Colonic mucosa (tissue), 4 donors: ENCODE measurements around the gene TMEM175. TPM values are rescaled to one million over a fixed set of nuclear protein-coding genes. Genes with fewer than 3 reads are reported as not detected.
A peak's percentile ranks its signal among the peaks of the same experiment; 100 is the strongest.
"Not testable (repeated sequence)": the region's sequence is repeated elsewhere in the genome, so short reads cannot be mapped to it uniquely, and the experiment has no call there.

ENCODE experiments used
- DNase-seq: peaks from one replicate; pipeline ENCODE4 v3.0.0-alpha.2; 2020
- H3K27ac ChIP-seq: fragments of 200-600 bp; one replicate; pipeline ENCODE4 v1.8.0; 2021
- H3K27me3 ChIP-seq: fragments of 200-600 bp; one replicate; pipeline ENCODE4 v1.8.0; 2021
- H3K36me3 ChIP-seq: fragments of 200-600 bp; one replicate; pipeline ENCODE4 v1.8.0; 2021
- H3K4me1 ChIP-seq: fragments of 200-600 bp; one replicate; pipeline ENCODE4 v1.8.0; 2021; ENCODE audit warnings: mild to moderate bottlenecking
- H3K4me3 ChIP-seq: fragments of 200-600 bp; one replicate; pipeline ENCODE4 v1.8.0; 2021
- H3K9ac ChIP-seq, 2 donors: one replicate each; pipeline ENCODE4 v1.7.0; 2013; ENCODE audit warnings: control low read depth in 2 of 2, low read depth in 2 of 2, low read length in 2 of 2
- H3K9me3 ChIP-seq: fragments of 200-600 bp; one replicate; pipeline ENCODE4 v1.8.0; 2021
- CTCF ChIP-seq: fragments of 200-600 bp; IDR thresholded peaks from one replicate; pipeline ENCODE4 v1.8.0; 2022; ENCODE audit warnings: antibody characterized with exemption, mild to moderate bottlenecking
- intact Hi-C: fragments of 100-400 bp; cut with DNase I; formaldehyde crosslinking; loops from one replicate; pipeline ENCODE4 v1.14.1; 2022
- total RNA-seq, 2 donors: library from RNA; stranded (reverse); fragmentation: NEBNext Ultra II Directional in 1 of 2; extraction: Animal tissue kit (Norgen Biotek cat#: 25700) in 1 of 2; gene quantifications; one replicate each; pipeline ENCODE4 v1.2.1, GENCODE V29; 2021
- donor health status: healthy.
- donor health status: DM: no; HTN: no; CAD: no.
- donor health status: DM: no; HTN: no; CAD: no.

TMEM175 gene
- total RNA-seq, 2 donors from 2014 or later: 17.7 to 30.2 TPM

DNA sequence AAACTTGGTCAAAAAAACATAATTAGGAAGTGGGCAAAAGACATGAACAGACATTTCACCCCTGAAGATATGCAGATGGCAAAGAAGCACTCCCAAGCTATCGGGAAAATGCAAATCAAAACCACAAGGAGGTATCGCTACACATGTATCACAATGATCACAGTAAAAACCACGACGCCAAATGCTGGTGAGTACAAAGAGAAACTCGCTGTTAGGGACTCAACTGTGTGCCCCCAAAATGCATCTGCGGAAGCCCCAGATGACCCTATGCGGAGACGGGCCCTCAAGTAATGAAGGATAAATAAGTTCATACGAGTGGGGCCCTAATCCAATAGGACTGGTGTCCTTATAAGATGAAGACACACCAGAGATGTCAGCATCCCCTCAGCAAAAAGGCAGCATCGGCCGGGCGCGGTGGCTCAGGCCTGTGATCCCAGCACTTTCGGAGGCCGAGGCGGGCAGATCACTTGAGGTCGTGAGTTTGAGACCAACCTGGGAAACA lies 10.4 kb upstream of the TMEM175 start:
- no peaks in the 10 kb centered on the region for H3K4me1 ChIP-seq
- no peak for DNase-seq
- intact Hi-C loops: no loop called here
- H3K9ac ChIP-seq: no peak overlapping the region
- no peaks in the 10 kb centered on the region for H3K27me3 ChIP-seq
- no peak overlapping the region for H3K27ac ChIP-seq
- H3K4me3 ChIP-seq: no peak overlapping the region
- no peaks in the 10 kb centered on the region for H3K9me3 ChIP-seq
- H3K36me3 ChIP-seq: no peaks in the 10 kb centered on the region
- TF ChIP-seq CTCF: no peak

DNA sequence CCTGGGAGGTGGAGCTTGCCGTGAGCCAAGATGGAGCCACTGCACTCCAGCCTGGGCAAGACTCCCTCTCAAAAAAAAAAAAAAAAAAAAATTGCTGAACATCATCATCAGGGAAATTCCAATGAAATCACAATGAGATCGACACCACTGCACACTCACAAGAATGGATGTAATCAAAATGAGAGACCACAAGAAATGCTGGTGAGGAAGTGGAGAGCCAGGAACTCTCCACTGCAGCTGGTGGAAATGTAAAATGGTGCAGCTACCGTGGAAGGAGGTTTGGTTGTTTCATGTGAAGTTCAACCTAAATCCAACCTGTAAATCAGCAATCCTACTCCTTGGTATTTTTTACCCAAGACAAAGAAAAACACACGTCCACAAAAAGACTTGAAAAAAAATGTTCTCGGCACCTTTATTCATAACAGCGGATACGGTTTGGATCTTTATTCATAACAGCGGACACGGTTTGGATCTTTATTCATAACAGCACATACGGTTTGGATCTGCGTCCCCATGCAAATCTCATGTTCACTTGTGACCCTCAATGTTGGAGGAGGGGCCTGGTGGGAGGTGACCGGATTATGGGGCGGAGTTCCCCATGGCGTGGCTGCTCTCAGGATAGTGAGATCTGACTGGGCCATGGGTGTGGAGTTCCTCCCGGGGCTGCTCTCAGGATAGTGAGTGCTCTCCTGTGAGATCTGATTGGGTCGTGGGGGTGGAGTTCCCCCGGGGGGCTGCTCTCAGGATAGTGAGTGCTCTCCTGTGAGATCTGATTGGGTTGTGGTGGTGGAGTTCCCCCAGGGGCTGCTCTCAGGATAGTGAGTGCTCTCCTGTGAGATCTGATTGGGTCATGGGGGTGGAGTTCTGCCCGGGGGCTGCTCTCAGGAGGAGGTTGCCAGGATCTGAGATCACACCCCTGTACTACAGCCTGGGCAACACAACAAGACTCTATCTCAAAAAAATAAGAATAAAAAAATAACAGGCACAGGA lies 7.9 kb upstream of the TMEM175 start:
- no peak for TF ChIP-seq CTCF
- intact Hi-C loops: no loop called here
- Histone ChIP-seq H3K4me3 (no peak overlapping the region), H3K4me1 (no peaks in the 10 kb centered on the region), H3K36me3 (no peaks in the 10 kb centered on the region), H3K27ac (no peak overlapping the region), H3K27me3 (no peaks in the 10 kb centered on the region), H3K9me3 (no peaks in the 10 kb centered on the region), H3K9ac (no peak overlapping the region)
- no peak for DNase-seq

- Histone ChIP-seq H3K27me3 (no peaks in the 10 kb centered on the region), H3K9me3 (no peaks in the 10 kb centered on the region), H3K9ac (no peak overlapping the region), H3K4me3 (no peak overlapping the region), H3K4me1 (peaks cover 4% of the 10 kb centered on the region), H3K27ac (no peak overlapping the region), H3K36me3 (no peaks in the 10 kb centered on the region)
- DNase-seq: no peak
- intact Hi-C loops: no loop called here
- TF ChIP-seq CTCF: no peak
Observed at GRCh38 chr4:925171-925570, 7.1 kb upstream of the TMEM175 start.

GRCh38 chr4:925771-926500 lies 6.3 kb upstream of the TMEM175 start:
- Histone ChIP-seq H3K9ac (no peak overlapping the region), H3K9me3 (no peaks in the 10 kb centered on the region), H3K27me3 (no peaks in the 10 kb centered on the region), H3K36me3 (no peaks in the 10 kb centered on the region), H3K4me3 (no peak overlapping the region), H3K4me1 (peaks cover 11% of the 10 kb centered on the region), H3K27ac (no peak overlapping the region)
- no peak for DNase-seq
- no peak for TF ChIP-seq CTCF
- intact Hi-C loops: no loop called here

DNA sequence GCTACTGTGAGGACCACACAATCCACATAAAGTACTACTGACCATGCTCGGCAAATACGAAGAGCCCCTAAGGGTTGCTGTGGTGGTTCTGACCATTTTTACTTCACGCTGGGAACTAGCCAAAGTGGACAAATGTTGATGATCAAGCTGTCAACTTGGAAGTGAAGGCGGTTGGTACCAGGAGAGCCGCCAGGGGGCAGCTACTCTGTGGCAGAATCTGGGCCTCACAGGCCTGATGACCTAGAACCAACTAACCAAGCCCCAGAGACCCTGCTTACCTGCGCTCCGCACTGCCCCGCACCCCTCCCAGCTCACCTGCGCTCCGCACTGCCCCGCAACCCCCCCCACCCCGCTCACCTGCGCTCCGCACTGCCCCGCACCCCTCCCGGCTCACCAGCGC lies 5.7 kb upstream of the TMEM175 start:
- H3K9ac ChIP-seq: no peak overlapping the region
- no peaks in the 10 kb centered on the region for H3K27me3 ChIP-seq
- intact Hi-C loops: no loop called here
- no peak overlapping the region for H3K4me3 ChIP-seq
- H3K36me3 ChIP-seq: no peaks in the 10 kb centered on the region
- H3K9me3 ChIP-seq: no peaks in the 10 kb centered on the region
- DNase-seq: peak; percentile 43
- H3K4me1 ChIP-seq: peaks cover 14% of the 10 kb centered on the region
- no peak overlapping the region for H3K27ac ChIP-seq
- TF ChIP-seq CTCF: no peak

- H3K9me3 ChIP-seq, H3K9ac ChIP-seq, intact Hi-C loops, H3K4me3 ChIP-seq, H3K27me3 ChIP-seq, DNase-seq, H3K27ac ChIP-seq, H3K36me3 ChIP-seq: not testable (repeated sequence)
- peaks cover 14% of the 10 kb centered on the region for H3K4me1 ChIP-seq
Observed at GRCh38 chr4:927566-927965, 4.7 kb upstream of the TMEM175 start.
